Coronary artery (tissue), 2 donors: ENCODE data around the gene TMEM250.

ENCODE experiments used
- DNase-seq: peaks from one replicate; pipeline ENCODE4 v3.0.0-alpha.2; 2017; ENCODE audit warnings: low spot score
- H3K27ac ChIP-seq, 2 donors: fragments of 200-600 bp; sonication (generic); one replicate each; pipeline ENCODE4 v1.5.1; 2016 to 2019
- H3K4me3 ChIP-seq: fragments of 200-600 bp; sonication (generic); 2 replicates; pipeline ENCODE4 v1.5.1; 2016; ENCODE audit warnings: mild to moderate bottlenecking, moderate library complexity
- TF ChIP-seq, protein P1 (sequence below): fragments of 200-600 bp; sonication (generic); IDR thresholded peaks from one replicate; pipeline ENCODE4 v1.5.1; 2019; ENCODE audit warnings: antibody characterized with exemption

The TMEM250 gene

DNA sequence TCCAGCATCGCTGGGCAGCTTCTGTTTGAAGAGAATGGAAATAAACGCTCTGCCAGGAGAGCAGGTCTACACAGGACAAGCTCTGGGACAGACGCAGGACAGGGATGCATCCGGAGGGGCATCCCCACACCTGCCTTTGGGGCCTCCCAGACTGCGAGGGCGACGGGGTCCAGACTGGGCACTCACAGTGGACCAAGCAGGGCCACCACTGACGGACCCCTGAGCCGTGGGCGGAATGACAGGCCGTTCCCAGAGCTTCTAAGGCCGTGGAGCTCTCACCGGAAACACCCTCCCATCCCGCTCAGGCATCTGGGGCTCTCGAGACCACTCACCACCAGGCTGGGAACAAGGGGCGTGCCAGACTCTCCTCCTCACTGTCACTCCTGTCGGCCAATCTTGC lies 10.5 kb upstream of the TMEM250 start:
- H3K27ac ChIP-seq = no peak overlapping the region
- TF ChIP-seq, protein P1, sequence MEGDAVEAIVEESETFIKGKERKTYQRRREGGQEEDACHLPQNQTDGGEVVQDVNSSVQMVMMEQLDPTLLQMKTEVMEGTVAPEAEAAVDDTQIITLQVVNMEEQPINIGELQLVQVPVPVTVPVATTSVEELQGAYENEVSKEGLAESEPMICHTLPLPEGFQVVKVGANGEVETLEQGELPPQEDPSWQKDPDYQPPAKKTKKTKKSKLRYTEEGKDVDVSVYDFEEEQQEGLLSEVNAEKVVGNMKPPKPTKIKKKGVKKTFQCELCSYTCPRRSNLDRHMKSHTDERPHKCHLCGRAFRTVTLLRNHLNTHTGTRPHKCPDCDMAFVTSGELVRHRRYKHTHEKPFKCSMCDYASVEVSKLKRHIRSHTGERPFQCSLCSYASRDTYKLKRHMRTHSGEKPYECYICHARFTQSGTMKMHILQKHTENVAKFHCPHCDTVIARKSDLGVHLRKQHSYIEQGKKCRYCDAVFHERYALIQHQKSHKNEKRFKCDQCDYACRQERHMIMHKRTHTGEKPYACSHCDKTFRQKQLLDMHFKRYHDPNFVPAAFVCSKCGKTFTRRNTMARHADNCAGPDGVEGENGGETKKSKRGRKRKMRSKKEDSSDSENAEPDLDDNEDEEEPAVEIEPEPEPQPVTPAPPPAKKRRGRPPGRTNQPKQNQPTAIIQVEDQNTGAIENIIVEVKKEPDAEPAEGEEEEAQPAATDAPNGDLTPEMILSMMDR = no peak
- no peak for DNase-seq
- H3K4me3 ChIP-seq = no peak overlapping the region

DNA sequence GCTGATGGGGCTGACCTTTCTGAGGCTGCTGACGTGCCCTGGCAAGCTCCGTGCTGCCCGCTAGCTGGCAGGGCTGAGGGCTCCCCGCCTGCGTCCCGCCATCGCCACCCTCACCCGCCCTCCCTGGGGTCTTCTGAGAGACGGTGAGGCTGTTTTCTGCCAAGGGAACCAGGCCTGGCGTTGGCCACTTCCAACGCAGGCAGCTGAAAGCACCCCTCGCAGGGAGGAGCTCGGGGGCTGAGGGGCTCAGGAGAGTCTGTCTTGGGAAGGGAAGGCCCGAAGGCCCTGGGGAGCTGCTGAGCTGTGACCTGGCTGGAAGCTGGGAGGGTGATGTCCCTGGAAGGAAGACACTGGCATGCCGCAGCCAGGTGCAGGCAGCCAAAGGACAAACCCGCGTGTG lies 9.8 kb upstream of the TMEM250 start:
- DNase-seq = no peak
- Histone ChIP-seq H3K4me3 (no peak overlapping the region), H3K27ac (no peak overlapping the region)
- TF ChIP-seq, protein P1 = no peak

DNA sequence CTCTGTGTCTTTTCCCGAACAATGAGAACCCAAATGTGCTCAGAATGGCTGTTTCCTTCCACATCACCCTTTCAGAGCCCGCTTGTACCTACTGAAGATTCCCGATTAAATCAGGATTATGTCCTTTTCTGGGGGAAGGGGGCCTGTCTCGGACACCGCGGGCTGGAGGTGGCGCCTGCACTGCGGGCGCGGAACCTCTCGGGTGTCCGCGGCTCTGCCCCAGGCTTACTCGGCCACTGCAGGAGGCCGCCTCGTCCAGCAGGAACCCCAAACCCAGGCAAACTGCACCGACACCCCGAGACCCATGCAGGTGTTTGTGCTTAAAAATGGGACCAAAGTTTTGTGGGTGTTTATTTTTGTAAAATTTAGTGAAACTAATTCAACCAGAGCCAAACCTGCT lies 8.6 kb upstream of the TMEM250 start:
- TF ChIP-seq, protein P1 = no peak
- DNase-seq = no peak
- Histone ChIP-seq H3K4me3 (no peak overlapping the region), H3K27ac (no peak overlapping the region)

DNA sequence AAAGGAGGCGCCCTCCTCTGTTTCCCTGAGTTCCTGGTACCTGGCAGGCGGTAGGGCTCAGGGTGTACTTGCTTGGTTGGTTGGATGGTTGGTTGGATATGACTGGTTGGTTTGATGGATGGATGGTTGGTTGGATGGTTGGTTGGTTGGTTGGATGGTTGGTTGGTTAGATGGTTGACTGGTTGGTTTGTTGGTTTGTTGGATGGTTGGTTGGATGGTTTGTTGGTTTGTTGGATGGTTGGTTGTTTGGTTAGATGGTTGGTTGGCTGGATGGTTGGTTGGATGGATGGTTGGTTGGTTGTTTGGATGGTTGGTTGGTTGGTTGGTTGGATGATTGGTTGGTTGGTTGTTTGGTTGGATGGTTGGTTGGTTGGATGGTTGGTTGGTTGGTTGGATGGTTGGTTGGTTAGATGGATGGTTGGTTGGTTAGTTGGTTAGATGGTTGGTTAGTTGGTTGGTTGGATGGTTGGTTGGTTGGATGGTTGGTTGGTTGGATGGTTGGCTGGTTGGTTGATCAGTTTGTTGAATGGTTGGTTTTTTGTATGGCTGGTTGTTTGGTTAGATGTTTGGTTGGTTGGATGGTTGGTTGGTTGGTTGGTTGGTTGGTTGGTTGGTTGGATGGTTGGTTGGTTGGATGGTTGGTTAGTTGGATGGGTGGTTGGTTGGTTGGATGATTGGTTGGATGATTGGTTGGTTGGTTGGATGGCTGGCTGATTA lies 6.5 kb upstream of the TMEM250 start:
- TF ChIP-seq, protein P1 = no peak
- H3K27ac ChIP-seq = no peak overlapping the region
- no peak for DNase-seq
- no peak overlapping the region for H3K4me3 ChIP-seq

DNA sequence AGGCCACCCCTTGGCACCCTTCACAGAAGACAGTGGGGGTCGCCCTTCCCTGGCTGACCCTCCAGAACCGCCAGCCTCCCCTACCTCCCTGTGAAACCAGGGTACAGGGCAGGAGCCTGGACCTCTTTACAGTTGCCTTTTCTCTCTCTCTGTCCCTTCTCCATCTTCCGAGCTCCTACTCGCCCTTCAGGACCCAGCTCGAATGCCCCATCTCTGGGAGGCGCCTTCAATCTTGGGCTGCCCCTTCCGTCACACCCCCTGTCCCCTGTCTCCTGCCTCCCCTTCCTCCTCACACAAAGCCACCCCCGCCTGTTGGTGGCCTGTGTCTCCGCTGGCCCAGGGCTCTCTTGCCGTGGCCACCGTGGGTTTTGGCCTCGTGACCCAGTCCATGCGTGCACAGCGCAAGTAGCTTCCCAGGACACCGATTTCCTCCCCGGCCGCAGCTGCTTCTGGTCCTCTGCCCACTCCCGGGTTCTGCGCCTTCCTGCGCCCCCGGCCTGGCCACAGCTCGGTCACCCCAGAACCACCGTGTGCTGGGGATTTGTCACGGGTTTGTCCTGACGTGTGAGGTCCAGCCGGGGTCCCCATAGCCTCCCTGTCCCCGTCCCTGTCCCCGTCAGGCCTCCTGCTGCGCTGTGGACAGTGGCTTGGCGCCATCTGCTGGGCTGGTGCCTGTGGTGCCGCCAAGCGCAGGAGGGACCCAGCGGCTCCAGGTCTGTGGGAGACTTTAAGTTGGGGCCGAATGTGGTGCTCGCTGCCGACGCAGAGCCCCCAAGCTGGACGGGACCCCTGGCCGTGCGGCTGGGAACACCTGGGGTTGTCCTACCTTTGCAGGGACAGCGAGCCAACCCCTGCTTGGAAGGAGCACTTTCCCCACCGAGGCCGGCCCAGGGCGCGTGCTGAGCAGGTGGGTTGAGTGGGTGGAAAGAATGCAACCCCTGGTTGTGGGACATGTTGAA lies 4.0 kb upstream of the TMEM250 start:
- TF ChIP-seq, protein P1 = peak; percentile 98
- no peak for DNase-seq
- Histone ChIP-seq H3K4me3 (peak overlapping the region; percentile 46), H3K27ac (no peak overlapping the region)

DNA sequence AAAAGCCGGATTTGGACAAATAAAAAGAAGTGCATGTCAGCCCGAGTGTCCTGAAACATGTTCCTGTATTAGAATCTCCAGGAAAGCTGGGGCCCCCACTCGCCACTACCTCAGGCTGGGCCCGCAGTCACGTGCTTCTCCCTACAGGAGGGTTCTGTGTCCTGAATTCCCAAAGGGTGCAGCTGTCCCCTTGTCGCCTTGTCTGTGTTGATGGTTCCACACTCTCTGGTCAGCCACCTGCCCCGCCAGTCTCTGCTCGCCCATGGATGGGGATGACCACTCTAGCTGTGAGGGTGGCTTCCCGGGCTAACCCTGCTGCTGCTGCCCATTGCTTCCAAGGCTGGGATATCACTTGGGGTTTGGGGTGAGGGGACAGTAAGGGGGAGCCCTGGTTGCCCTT lies 3.1 kb upstream of the TMEM250 start:
- no peak overlapping the region for H3K4me3 ChIP-seq
- TF ChIP-seq, protein P1 = no peak
- no peak overlapping the region for H3K27ac ChIP-seq
- DNase-seq = no peak
